Neural crest cell (in vitro differentiated cells): ENCODE measurements around the gene UBQLN4. TPM values are rescaled to one million over a fixed set of nuclear protein-coding genes. Genes with fewer than 3 reads are reported as not detected.

Source experiments
- DNase-seq: peaks from one replicate; pipeline ENCODE4 v3.0.0; 2021; ENCODE audit warnings: low read depth, mixed read lengths, low spot score
- H3K27ac Mint-ChIP-seq: one replicate; pipeline ENCODE4 v1.8.0; 2021; ENCODE audit warnings: mild to moderate bottlenecking, mixed read lengths; ENCODE audit not compliant: unreplicated experiment
- H3K27me3 Mint-ChIP-seq: 2 replicates; pipeline ENCODE4 v1.8.0; 2021; ENCODE audit warnings: low read depth, mild to moderate bottlenecking, mixed read lengths
- H3K36me3 Mint-ChIP-seq: 2 replicates; pipeline ENCODE4 v1.8.0; 2021; ENCODE audit warnings: low read depth, mild to moderate bottlenecking, mixed read lengths
- H3K4me1 Mint-ChIP-seq: 2 replicates; pipeline ENCODE4 v1.8.0; 2021; ENCODE audit warnings: mixed read lengths
- H3K4me3 Mint-ChIP-seq: one replicate; pipeline ENCODE4 v1.8.0; 2021; ENCODE audit warnings: mild to moderate bottlenecking, mixed read lengths
- H3K9me3 Mint-ChIP-seq: 2 replicates; pipeline ENCODE4 v1.8.0; 2021; ENCODE audit warnings: mixed read lengths
- CTCF ChIP-seq: fragments of 200-600 bp; sonication (generic); conservative IDR thresholded peaks from 2 replicates; pipeline ENCODE4 v1.5.0; 2021; ENCODE audit warnings: antibody characterized with exemption, mild to moderate bottlenecking
- total RNA-seq: library from RNA; stranded (reverse); gene quantifications from 2 replicates; pipeline ENCODE4 v1.2.1, GENCODE V29; 2021

Gene UBQLN4
- total RNA-seq, 1 donor from 2014 or later: 78.0 TPM

GRCh38 chr1:156026588-156026987 lies 27.0 kb downstream of the UBQLN4 start:
- H3K9me3 Mint-ChIP-seq: no peaks in the 10 kb centered on the region
- H3K36me3 Mint-ChIP-seq: no peaks in the 10 kb centered on the region
- TF ChIP-seq CTCF: no peak
- H3K27ac Mint-ChIP-seq: no peak overlapping the region
- no peak overlapping the region for H3K4me3 Mint-ChIP-seq
- no peak for DNase-seq
- H3K4me1 Mint-ChIP-seq: peaks cover 24% of the 10 kb centered on the region
- no peaks in the 10 kb centered on the region for H3K27me3 Mint-ChIP-seq

GRCh38 chr1:156025876-156026275 lies 27.7 kb downstream of the UBQLN4 start:
- Mint-ChIP-seq H3K4me3 (peak overlapping the region; percentile 54), H3K36me3 (no peaks in the 10 kb centered on the region), H3K4me1 (peaks cover 26% of the 10 kb centered on the region), H3K27ac (no peak overlapping the region), H3K9me3 (no peaks in the 10 kb centered on the region), H3K27me3 (no peaks in the 10 kb centered on the region)
- TF ChIP-seq CTCF: peak; percentile 71
- DNase-seq: peak; percentile 62

GRCh38 chr1:156024801-156025200 lies 28.8 kb downstream of the UBQLN4 start:
- no peak overlapping the region for H3K27ac Mint-ChIP-seq
- H3K9me3 Mint-ChIP-seq: no peaks in the 10 kb centered on the region
- DNase-seq: no peak

GRCh38 chr1:156021954-156022353 lies 31.6 kb downstream of the UBQLN4 start:
- TF ChIP-seq CTCF: no peak
- Mint-ChIP-seq H3K4me3 (peak overlapping the region; percentile 43), H3K36me3 (peaks cover 10% of the 10 kb centered on the region), H3K27ac (no peak overlapping the region), H3K9me3 (no peaks in the 10 kb centered on the region), H3K4me1 (peaks cover 41% of the 10 kb centered on the region), H3K27me3 (no peaks in the 10 kb centered on the region)
- DNase-seq: no peak

More at GRCh38 chr1:156024801-156025200, 28.8 kb downstream of the UBQLN4 start:
- no peak overlapping the region for H3K4me3 Mint-ChIP-seq
- no peak for TF ChIP-seq CTCF
- peaks cover under 1% of the 10 kb centered on the region for H3K36me3 Mint-ChIP-seq
- H3K27me3 Mint-ChIP-seq: no peaks in the 10 kb centered on the region
- H3K4me1 Mint-ChIP-seq: peaks cover 35% of the 10 kb centered on the region

GRCh38 chr1:156021093-156021428 lies 32.5 kb downstream of the UBQLN4 start:
- DNase-seq: no peak
- peak overlapping the region; percentile 99 for H3K4me3 Mint-ChIP-seq
- peaks cover 15% of the 10 kb centered on the region for H3K36me3 Mint-ChIP-seq
- H3K27me3 Mint-ChIP-seq: no peaks in the 10 kb centered on the region
- H3K4me1 Mint-ChIP-seq: peaks cover 44% of the 10 kb centered on the region
- no peaks in the 10 kb centered on the region for H3K9me3 Mint-ChIP-seq
- H3K27ac Mint-ChIP-seq: peak overlapping the region; percentile 98
- no peak for TF ChIP-seq CTCF
